Metanephros (tissue), 2 donors: ENCODE results near the gene CRYGN. TPM values are rescaled to one million over a fixed set of nuclear protein-coding genes. Genes with fewer than 3 reads are reported as not detected.

ENCODE experiments used
- small RNA-seq: library from RNA; depleted of rRNA; stranded (forward); fragments of <200 nt; gene quantifications from one replicate; pipeline ENCODE3, GENCODE V24; 2014; ENCODE audit warnings: low replicate concordance
- total RNA-seq: library from RNA; depleted of rRNA; stranded (reverse); fragments of >200 nt; gene quantifications from one replicate; pipeline ENCODE4 v1.2.3, GENCODE V29; 2014

Gene CRYGN, protein sequence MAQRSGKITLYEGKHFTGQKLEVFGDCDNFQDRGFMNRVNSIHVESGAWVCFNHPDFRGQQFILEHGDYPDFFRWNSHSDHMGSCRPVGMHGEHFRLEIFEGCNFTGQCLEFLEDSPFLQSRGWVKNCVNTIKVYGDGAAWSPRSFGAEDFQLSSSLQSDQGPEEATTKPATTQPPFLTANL
- 1.2 TPM for total RNA-seq

DNA sequence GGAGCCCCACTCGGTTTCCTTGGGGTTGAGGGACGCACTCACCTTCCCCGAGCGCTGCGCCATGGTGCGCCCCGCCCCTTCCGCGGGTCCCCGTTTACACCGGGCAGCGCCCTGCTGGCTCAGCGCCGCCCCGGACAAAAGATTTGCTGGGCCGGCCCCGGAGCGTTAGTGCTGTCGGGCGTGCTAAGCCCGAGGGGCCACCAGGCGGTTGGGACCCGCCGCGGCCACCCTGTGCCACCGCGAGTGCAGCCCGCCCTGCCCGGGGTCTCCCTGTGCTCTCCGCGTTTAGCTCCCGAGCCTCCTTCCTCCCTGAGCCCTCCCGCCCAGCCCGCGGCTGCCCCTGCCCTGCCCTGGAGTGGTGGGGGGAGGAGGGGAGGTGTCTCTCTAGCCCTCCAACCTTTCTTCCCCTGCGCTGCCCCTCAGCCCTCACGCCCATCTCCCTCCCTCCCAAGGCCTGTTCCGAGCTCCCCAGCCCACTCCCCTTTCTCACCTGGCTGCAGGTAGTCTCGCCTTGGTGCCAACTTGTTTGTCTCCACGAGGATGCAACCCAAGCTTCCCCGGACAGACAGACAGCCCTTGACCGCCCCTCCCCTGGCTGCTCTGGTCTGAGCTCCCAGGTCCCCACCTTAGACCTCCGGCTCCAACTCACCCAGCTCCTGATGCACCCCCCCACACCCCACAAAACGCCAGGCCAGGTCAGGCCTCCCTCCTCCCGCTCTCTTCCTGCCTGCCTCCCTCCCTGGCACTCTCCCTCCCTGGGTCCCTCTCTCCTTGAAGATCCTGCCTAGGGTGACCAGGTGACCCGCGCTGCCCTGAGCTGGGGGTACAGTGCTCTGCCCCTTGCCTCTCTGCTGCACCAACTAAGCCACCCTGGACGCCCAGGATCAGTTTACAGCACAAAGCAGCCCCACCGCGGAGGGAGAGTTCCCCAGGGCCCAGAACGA lies at the start of gene CRYGN:
CRYGN (minus strand) TSS at position 287 of the 944 bp plus-strand sequence; CDS start at position 63, 224 bp downstream.

GRCh38 chr7:151409667-151410404 lies 30.1 kb downstream of the CRYGN start, which contains the start of gene WDR86:
Gene WDR86, minus strand, starts transcription at chr7:151410038. Its CDS starts 449 bp downstream, at chr7:151409589.

Small RNA genes lying within 50 kb of the gene (small RNA-seq; reads per million reads assigned to genes)
- gene MIR3907 (not detected), gene RN7SL76P (not detected)

Other genes with a start within 250 kb of the CRYGN start
- gene H2BK1, start 229.7 kb downstream of the CRYGN start, total RNA-seq = not detected
- gene ABCF2, start 212.9 kb downstream of the CRYGN start, total RNA-seq = 22.3 TPM
- gene CHPF2, start 207.7 kb downstream of the CRYGN start, total RNA-seq = 29.1 TPM
- 50.2 TPM for gene SMARCD3, start 191.4 kb downstream of the CRYGN start, total RNA-seq
- gene NUB1, start 98.3 kb downstream of the CRYGN start, total RNA-seq = 37.1 TPM
- gene WDR86, start 30.1 kb downstream of the CRYGN start, total RNA-seq = 93.8 TPM
- 58.8 TPM for gene RHEB, start 79.8 kb upstream of the CRYGN start, total RNA-seq